Glutamatergic neuron (in vitro differentiated cells): ENCODE data around the gene MTA3. TPM values are rescaled to one million over a fixed set of nuclear protein-coding genes. Genes with fewer than 3 reads are reported as not detected.

Source experiments
- DNase-seq: peaks from one replicate; pipeline ENCODE4 v3.0.0; 2022
- H3K27ac Mint-ChIP-seq: one replicate; pipeline ENCODE4 v1.8.0; 2020; ENCODE audit warnings: mild to moderate bottlenecking, mixed read lengths, inconsistent platforms; ENCODE audit not compliant: unreplicated experiment
- H3K27me3 Mint-ChIP-seq: one replicate; pipeline ENCODE4 v1.8.0; 2020; ENCODE audit warnings: mild to moderate bottlenecking, moderate library complexity, mixed read lengths, inconsistent platforms; ENCODE audit not compliant: unreplicated experiment
- H3K36me3 Mint-ChIP-seq: one replicate; pipeline ENCODE4 v1.8.0; 2020; ENCODE audit warnings: mild to moderate bottlenecking, mixed read lengths, inconsistent platforms; ENCODE audit not compliant: unreplicated experiment
- H3K4me1 Mint-ChIP-seq: one replicate; pipeline ENCODE4 v1.8.0; 2020; ENCODE audit warnings: mild to moderate bottlenecking, low read depth, mixed read lengths, inconsistent platforms; ENCODE audit not compliant: unreplicated experiment
- H3K4me3 Mint-ChIP-seq: one replicate; pipeline ENCODE4 v1.8.0; 2020; ENCODE audit warnings: mild to moderate bottlenecking, mixed read lengths, inconsistent platforms; ENCODE audit not compliant: unreplicated experiment
- H3K9me3 Mint-ChIP-seq: one replicate; pipeline ENCODE4 v1.8.0; 2020; ENCODE audit warnings: mild to moderate bottlenecking, moderate library complexity, mixed read lengths, inconsistent platforms; ENCODE audit not compliant: unreplicated experiment
- CTCF ChIP-seq: fragments of 200-600 bp; sonication (generic); IDR thresholded peaks from one replicate; pipeline ENCODE4 v1.5.0; 2021; ENCODE audit not compliant: partially characterized antibody, unreplicated experiment
- total RNA-seq: library from RNA; stranded (reverse); fragmentation: NEBNext Ultra II Directional; extraction: Animal tissue kit (Norgen Biotek cat#: 25700); gene quantifications from one replicate; pipeline ENCODE4 v1.2.1, GENCODE V29; 2021; ENCODE audit not compliant: unreplicated experiment

MTA3 gene
- total RNA-seq, 1 donor from 2014 or later, result 64.1 TPM

- Mint-ChIP-seq H3K27me3 (no peaks in the 10 kb centered on the region), H3K36me3 (no peaks in the 10 kb centered on the region), H3K9me3 (peaks cover 2% of the 10 kb centered on the region), H3K4me3 (no peak overlapping the region), H3K4me1 (no peaks in the 10 kb centered on the region), H3K27ac (peak overlapping the region; percentile 14)
- DNase-seq, result no peak
- TF ChIP-seq CTCF, result no peak
These were observed 30.9 kb upstream of the MTA3 start for GRCh38 chr2:42537493-42537892.

- no peak overlapping the region for H3K27ac Mint-ChIP-seq
- no peak for TF ChIP-seq CTCF
- H3K9me3 Mint-ChIP-seq, result no peaks in the 10 kb centered on the region
- DNase-seq, result no peak
- H3K27me3 Mint-ChIP-seq, result peaks cover 5% of the 10 kb centered on the region
- no peak overlapping the region for H3K4me3 Mint-ChIP-seq
- peaks cover 9% of the 10 kb centered on the region for H3K4me1 Mint-ChIP-seq
- no peaks in the 10 kb centered on the region for H3K36me3 Mint-ChIP-seq
These were observed 25.6 kb upstream of the MTA3 start for GRCh38 chr2:42542871-42543270.

GRCh38 chr2:42545023-42545721, 23.3 kb upstream of the MTA3 start:
- H3K4me1 Mint-ChIP-seq, result peaks cover 10% of the 10 kb centered on the region
- no peaks in the 10 kb centered on the region for H3K9me3 Mint-ChIP-seq
- no peak overlapping the region for H3K4me3 Mint-ChIP-seq
- DNase-seq, result no peak
- TF ChIP-seq CTCF, result no peak
- H3K36me3 Mint-ChIP-seq, result no peaks in the 10 kb centered on the region
- H3K27me3 Mint-ChIP-seq, result peaks cover 6% of the 10 kb centered on the region
- H3K27ac Mint-ChIP-seq, result no peak overlapping the region

GRCh38 chr2:42545841-42546390, 22.5 kb upstream of the MTA3 start:
- no peak for DNase-seq
- no peak for TF ChIP-seq CTCF
- H3K36me3 Mint-ChIP-seq, result no peaks in the 10 kb centered on the region
- peaks cover 11% of the 10 kb centered on the region for H3K4me1 Mint-ChIP-seq
- no peak overlapping the region for H3K27ac Mint-ChIP-seq
- peaks cover 9% of the 10 kb centered on the region for H3K27me3 Mint-ChIP-seq
- H3K4me3 Mint-ChIP-seq, result no peak overlapping the region
- H3K9me3 Mint-ChIP-seq, result no peaks in the 10 kb centered on the region

DNA sequence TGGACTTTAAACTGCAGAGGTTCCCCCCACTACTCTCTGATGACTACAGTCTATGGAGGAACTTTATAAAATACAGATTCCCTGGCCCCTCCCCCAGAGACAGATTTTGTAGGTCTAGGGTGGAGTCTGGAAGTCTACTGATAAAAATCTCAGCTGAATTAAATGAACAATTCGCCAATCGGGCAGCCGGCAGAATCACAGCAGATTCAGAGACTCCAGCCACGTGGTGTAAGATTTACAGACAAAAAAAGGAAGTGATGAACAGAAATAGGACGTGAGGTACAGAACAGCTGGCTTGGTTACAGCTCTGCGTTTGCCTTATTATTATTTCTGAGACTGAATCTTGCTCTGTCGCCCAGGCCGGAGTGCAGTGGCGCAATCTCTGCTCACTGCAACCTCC, 21.4 kb upstream of the MTA3 start:
- Mint-ChIP-seq H3K36me3 (no peaks in the 10 kb centered on the region), H3K27me3 (peaks cover 9% of the 10 kb centered on the region), H3K4me1 (peaks cover 15% of the 10 kb centered on the region), H3K27ac (no peak overlapping the region), H3K4me3 (no peak overlapping the region), H3K9me3 (peaks cover 1% of the 10 kb centered on the region)
- TF ChIP-seq CTCF, result no peak
- no peak for DNase-seq
